GM23248 (cell line): Measurements from ENCODE around the gene AMBRA1. TPM values are rescaled to one million over a fixed set of nuclear protein-coding genes. Genes with fewer than 3 reads are reported as not detected.

Experiments
- DNase-seq: peaks from one replicate; pipeline ENCODE4 v3.0.0-alpha.2; 2015
- H2AFZ ChIP-seq: fragments of 200-600 bp; sonication (generic); 2 replicates; pipeline ENCODE4 v1.6.1; 2016; ENCODE audit warnings: antibody characterized with exemption
- H3F3A ChIP-seq: fragments of 200-600 bp; sonication (generic); 2 replicates; pipeline ENCODE4 v1.6.1; 2016; ENCODE audit warnings: mild to moderate bottlenecking, antibody characterized with exemption, mixed run types; ENCODE audit not compliant: insufficient read depth
- H3K27ac ChIP-seq: fragments of 200-600 bp; sonication (generic); 2 replicates; pipeline ENCODE4 v1.5.1; 2016; ENCODE audit warnings: mild to moderate bottlenecking
- H3K27me3 ChIP-seq: fragments of 200-600 bp; sonication (generic); replicated peaks from 2 replicates; pipeline ENCODE4 v1.6.1; 2016; ENCODE audit warnings: mild to moderate bottlenecking; ENCODE audit not compliant: insufficient read depth
- H3K36me3 ChIP-seq: fragments of 200-600 bp; sonication (generic); 2 replicates; pipeline ENCODE4 v1.6.1; 2016; ENCODE audit warnings: low read depth, mild to moderate bottlenecking
- H3K4me1 ChIP-seq: fragments of 200-600 bp; sonication (generic); 2 replicates; pipeline ENCODE4 v1.6.1; 2016; ENCODE audit warnings: mild to moderate bottlenecking; ENCODE audit not compliant: insufficient read depth
- H3K4me2 ChIP-seq: fragments of 200-600 bp; sonication (generic); one replicate; pipeline ENCODE4 v1.6.1; 2016; ENCODE audit warnings: mild to moderate bottlenecking; ENCODE audit not compliant: unreplicated experiment
- H3K4me3 ChIP-seq: fragments of 200-600 bp; sonication (generic); 2 replicates; pipeline ENCODE4 v1.5.1; 2016; ENCODE audit warnings: mild to moderate bottlenecking
- H3K79me2 ChIP-seq: fragments of 200-600 bp; sonication (generic); 2 replicates; pipeline ENCODE4 v1.6.1; 2016; ENCODE audit warnings: mild to moderate bottlenecking; ENCODE audit not compliant: insufficient read depth
- H3K9ac ChIP-seq: fragments of 200-600 bp; sonication (generic); 2 replicates; pipeline ENCODE4 v1.6.1; 2016; ENCODE audit warnings: mild to moderate bottlenecking
- H3K9me2 ChIP-seq: fragments of 200-600 bp; sonication (generic); 2 replicates; pipeline ENCODE4 v1.6.1; 2016; ENCODE audit warnings: mixed run types, mild to moderate bottlenecking, moderate library complexity; ENCODE audit not compliant: insufficient read depth
- H3K9me3 ChIP-seq: fragments of 200-600 bp; sonication (generic); one replicate; pipeline ENCODE4 v1.6.1; 2017; ENCODE audit warnings: low read depth
- H4K20me1 ChIP-seq: fragments of 200-600 bp; sonication (generic); 2 replicates; pipeline ENCODE4 v1.6.0; 2016; ENCODE audit not compliant: insufficient read depth
- EZH2 ChIP-seq: fragments of 200-600 bp; sonication (generic); IDR thresholded peaks from 2 replicates; pipeline ENCODE4 v1.6.1; 2018; ENCODE audit warnings: antibody characterized with exemption, mild to moderate bottlenecking; ENCODE audit not compliant: insufficient read depth, poor library complexity, severe bottlenecking
- EZH2phosphoT487 ChIP-seq: fragments of 200-600 bp; sonication (generic); IDR thresholded peaks from 2 replicates; pipeline ENCODE4 v1.6.1; 2018; ENCODE audit warnings: antibody characterized with exemption, moderate library complexity, mild to moderate bottlenecking, low read depth; ENCODE audit not compliant: insufficient read depth
- WGBS, 2 experiments: methylation state at CpG; one replicate each; pipeline ENCODE4 v1.1.6; 2015 to 2017; ENCODE audit warnings: low lambda C conversion rate in 2 of 2, low coverage in 1 of 2; ENCODE audit errors: missing lambda C conversion rate in 2 of 2; 5-methylcytosine and 5-hydroxymethylcytosine counted together
- in situ Hi-C: fragments of 300-500 bp; cut with MboI; formaldehyde crosslinking; loops from 2 replicates; pipeline ENCODE4 v1.15.0; 2020
- polyA plus RNA-seq: library from polyadenylated mRNA; unstranded; fragments of >200 nt; fragmentation: Nextera tagmentation; extraction: Ambion mirVana; gene quantifications from 2 replicates; pipeline ENCODE4 v1.2.1, GENCODE V29; 2016
- total RNA-seq: library from RNA; depleted of rRNA; stranded (reverse); fragments of >200 nt; shearing (Covaris generic); gene quantifications from 2 replicates; pipeline ENCODE4 v1.2.3, GENCODE V29; 2014

Gene AMBRA1
- total and polyA plus RNA-seq, 2 experiments from 2014 or later, result 5.0 to 46.0 TPM

DNA sequence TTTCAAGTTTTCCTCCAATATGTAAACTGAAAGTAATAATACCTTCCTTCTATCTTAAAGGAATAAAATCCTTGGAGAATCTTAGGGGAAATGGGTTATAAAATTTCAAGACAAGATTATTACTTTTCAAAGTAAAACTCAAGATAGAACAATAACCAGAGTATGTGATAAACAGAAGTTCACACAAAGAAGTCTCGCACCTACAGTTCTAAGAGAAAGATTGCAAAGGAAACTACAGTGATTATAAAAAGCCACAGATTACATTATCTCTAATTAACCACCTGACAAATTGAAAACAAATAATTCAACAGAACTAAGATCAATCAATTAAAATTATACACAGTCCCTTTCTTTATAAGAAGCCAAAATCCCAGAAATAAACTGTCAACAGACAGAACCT lies 34.0 kb downstream of the AMBRA1 start:
- Histone ChIP-seq H3K4me3 (peak overlapping the region; percentile 73), H3K27me3 (no peaks in the 10 kb centered on the region), H3K9ac (peak overlapping the region; percentile 74), H3K27ac (peak overlapping the region; percentile 63; the same call in 1 of the 2 replicates), H2AFZ (no peak overlapping the region), H3F3A (peaks cover 24% of the 10 kb centered on the region), H3K79me2 (peaks cover 100% of the 10 kb centered on the region), H3K4me2 (peak overlapping the region; percentile 91), H4K20me1 (0 out of 2 replicates have a peak, but pooled peaks cover 10% of the 10 kb centered on the region), H3K4me1 (peaks cover 44% of the 10 kb centered on the region), H3K36me3 (no peaks in the 10 kb centered on the region), H3K9me2 (no peaks in the 10 kb centered on the region), H3K9me3 (no peaks in the 10 kb centered on the region)
- no peak for DNase-seq
- 86 to 96% methylated on average over 1 of the region's 1 CpG for WGBS, 2 experiments
- no peak for TF ChIP-seq EZH2
- TF ChIP-seq EZH2phosphoT487, result no peak
- in situ Hi-C loops, result no loop called here

GRCh38 chr11:46557684-46558151 lies 36.1 kb downstream of the AMBRA1 start:
- TF ChIP-seq EZH2phosphoT487 (no peak), EZH2 (no peak)
- Histone ChIP-seq H3F3A (peaks cover 38% of the 10 kb centered on the region), H3K27me3 (no peaks in the 10 kb centered on the region), H3K9ac (no peak overlapping the region), H3K9me3 (no peaks in the 10 kb centered on the region), H3K4me2 (no peak overlapping the region), H2AFZ (no peak overlapping the region), H3K4me1 (peaks cover 53% of the 10 kb centered on the region), H3K79me2 (peaks cover 96% of the 10 kb centered on the region), H3K9me2 (no peaks in the 10 kb centered on the region), H3K27ac (no peak overlapping the region; the same call in 1 of the 2 replicates), H3K4me3 (no peak overlapping the region), H4K20me1 (peaks cover 15% of the 10 kb centered on the region; the same call in 1 of the 2 replicates), H3K36me3 (no peaks in the 10 kb centered on the region)
- WGBS, 2 experiments, result 51% methylated on average over 7 of the region's 7 CpGs
- in situ Hi-C loops, result no loop called here
- peak; percentile 62 for DNase-seq

DNA sequence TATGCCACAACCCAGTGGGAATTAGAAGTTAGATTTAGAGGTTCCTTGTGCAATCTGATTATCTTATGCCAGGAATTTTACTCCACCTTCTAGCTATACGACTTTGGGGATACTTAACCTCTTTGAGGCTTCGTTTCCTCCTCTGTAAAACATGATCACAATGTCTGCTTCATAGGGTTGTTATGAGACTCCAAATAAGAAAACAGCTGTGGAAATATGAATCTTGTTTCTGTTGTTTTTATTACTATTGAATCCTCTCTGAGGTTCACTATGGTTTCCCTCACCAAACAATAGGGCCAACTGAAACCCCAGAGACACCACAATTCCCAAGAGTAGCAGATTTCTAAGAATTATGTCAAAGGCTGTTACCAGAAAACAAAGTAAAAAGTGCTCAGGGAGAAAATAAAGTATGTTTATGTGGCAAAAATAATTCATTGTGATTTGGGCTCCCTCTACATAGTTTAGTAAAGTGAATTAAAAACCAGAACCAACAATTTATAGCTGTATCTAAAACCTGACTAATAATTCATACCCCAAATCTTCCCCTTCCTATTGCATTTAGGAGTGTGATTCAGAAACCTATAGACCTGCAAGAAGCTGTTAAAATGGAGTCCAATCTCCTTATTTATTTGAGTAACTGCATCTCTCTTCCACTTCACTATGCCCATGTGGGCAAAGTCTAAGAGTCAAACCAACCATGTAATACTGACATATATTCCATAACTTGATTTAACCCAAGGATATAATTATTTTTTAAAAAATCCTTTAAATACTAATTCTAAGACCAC lies 38.4 kb downstream of the AMBRA1 start:
- Histone ChIP-seq H3K9me3 (no peaks in the 10 kb centered on the region), H3K4me1 (peaks cover 43% of the 10 kb centered on the region), H3K79me2 (peaks cover 96% of the 10 kb centered on the region), H3K27me3 (no peaks in the 10 kb centered on the region), H3K9me2 (no peaks in the 10 kb centered on the region), H3K4me2 (peak overlapping the region; percentile 69), H3K36me3 (no peaks in the 10 kb centered on the region), H2AFZ (no peak overlapping the region), H3K4me3 (no peak overlapping the region), H4K20me1 (peaks cover 15% of the 10 kb centered on the region; the same call in 1 of the 2 replicates), H3K9ac (peak overlapping the region; percentile 5; the same call in 1 of the 2 replicates), H3F3A (peaks cover 40% of the 10 kb centered on the region), H3K27ac (peak overlapping the region; percentile 74)
- TF ChIP-seq EZH2phosphoT487, result no peak
- in situ Hi-C loops, result no loop called here
- WGBS, 2 experiments, result 46 to 54% methylated on average over 2 of the region's 2 CpGs
- peak; percentile 27 for DNase-seq

DNA sequence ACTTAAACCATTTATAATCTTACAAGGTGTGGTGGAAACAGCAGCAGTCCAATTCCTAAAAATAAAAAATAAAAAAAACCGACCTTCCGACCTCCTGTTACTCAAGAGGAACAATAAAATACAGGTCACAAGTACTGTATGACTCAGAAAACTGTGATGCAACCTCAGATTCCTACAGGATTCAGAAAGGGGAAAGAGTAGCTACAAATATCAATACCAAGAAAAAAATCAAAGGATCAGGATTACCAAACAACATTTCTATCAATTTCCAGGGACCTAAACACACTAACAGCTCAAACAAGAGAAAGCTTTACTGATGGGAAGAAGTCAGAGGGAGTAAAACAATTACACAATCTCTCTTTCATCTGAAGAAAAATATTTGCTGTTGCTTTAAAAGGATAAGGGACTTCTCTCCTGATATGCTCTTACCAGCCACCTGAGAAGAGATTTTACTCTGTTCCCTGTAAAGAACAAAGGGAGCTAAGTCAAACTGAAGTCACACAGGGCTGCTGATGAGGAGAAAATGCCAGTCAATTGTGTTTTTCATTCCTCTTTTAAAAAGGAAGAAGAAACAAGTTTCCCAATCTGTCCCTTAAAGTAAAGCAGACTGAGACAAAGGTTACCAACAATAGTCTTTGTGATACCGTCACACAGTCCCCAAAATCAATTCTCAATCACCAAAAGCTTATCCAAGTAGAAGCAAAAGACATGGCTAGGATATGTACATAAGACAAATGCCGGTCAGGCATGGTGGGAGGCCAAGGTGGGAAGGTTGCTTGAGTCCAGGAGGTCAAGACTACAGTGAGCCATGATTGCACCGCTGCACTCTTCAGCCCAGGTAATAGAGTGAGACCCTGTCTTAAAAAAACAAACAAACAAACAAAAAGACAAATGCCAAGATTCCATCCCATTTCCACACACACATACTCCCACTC lies 39.3 kb downstream of the AMBRA1 start:
- DNase-seq, result peak; percentile 85
- peaks cover 96% of the 10 kb centered on the region for H3K79me2 ChIP-seq
- no peak overlapping the region for H2AFZ ChIP-seq
- 47 to 51% methylated on average over 5 of the region's 5 CpGs for WGBS, 2 experiments
- no peaks in the 10 kb centered on the region for H3K9me3 ChIP-seq
- in situ Hi-C loops, result no loop called here
- TF ChIP-seq EZH2 (no peak), EZH2phosphoT487 (no peak)
- H3K9ac ChIP-seq, result peak overlapping the region; percentile 19
- no peaks in the 10 kb centered on the region for H3K27me3 ChIP-seq
- H4K20me1 ChIP-seq, result peaks cover 9% of the 10 kb centered on the region; the same call in 1 of the 2 replicates
- no peaks in the 10 kb centered on the region for H3K36me3 ChIP-seq
- peaks cover 35% of the 10 kb centered on the region for H3K4me1 ChIP-seq
- peak overlapping the region; percentile 74 for H3K27ac ChIP-seq
- peak overlapping the region; percentile 69 for H3K4me2 ChIP-seq
- no peaks in the 10 kb centered on the region for H3K9me2 ChIP-seq
- peak overlapping the region; percentile 31 for H3K4me3 ChIP-seq
- H3F3A ChIP-seq, result peaks cover 31% of the 10 kb centered on the region
